ENCODE results near the gene SERPINA3.

DNA sequence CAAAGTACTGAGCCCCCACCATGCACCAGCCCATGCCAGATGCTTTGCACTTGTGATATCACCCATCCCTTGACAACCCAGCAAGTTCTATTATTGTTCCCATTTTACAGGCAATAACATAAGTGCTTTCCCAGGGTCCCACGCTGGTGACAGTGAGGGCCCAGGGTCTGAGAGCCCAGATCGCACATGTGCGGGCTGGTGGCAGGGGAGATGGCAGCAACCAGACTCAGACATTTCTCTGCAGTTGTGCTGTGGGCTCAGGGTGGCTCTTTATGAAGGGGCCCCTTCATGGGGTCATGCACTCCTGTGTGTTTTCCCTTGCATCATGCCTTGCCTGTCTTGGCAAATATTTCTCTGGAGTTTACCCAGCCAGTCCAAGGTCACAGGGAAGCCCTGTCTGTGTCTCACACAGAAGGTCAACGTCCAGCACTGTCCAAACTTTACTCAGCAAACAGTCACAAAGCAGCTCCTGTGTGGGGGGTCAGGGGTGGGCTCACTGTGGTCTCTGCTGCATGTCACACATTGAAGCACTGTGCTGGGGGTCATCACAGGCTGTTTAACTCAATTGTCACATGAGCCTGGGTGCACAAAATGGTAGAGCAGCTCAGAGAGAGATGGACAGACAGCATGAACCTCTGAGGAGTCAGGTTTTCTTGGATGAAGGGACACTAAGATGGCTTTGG is 18.3 kb upstream of the SERPINA3 start:
- no peak for TF ChIP-seq EZH2 (IDR thresholded peaks at IDR 0.05; ENCODE audit: borderline replicate concordance, low read length)
- TF ChIP-seq, protein P1, sequence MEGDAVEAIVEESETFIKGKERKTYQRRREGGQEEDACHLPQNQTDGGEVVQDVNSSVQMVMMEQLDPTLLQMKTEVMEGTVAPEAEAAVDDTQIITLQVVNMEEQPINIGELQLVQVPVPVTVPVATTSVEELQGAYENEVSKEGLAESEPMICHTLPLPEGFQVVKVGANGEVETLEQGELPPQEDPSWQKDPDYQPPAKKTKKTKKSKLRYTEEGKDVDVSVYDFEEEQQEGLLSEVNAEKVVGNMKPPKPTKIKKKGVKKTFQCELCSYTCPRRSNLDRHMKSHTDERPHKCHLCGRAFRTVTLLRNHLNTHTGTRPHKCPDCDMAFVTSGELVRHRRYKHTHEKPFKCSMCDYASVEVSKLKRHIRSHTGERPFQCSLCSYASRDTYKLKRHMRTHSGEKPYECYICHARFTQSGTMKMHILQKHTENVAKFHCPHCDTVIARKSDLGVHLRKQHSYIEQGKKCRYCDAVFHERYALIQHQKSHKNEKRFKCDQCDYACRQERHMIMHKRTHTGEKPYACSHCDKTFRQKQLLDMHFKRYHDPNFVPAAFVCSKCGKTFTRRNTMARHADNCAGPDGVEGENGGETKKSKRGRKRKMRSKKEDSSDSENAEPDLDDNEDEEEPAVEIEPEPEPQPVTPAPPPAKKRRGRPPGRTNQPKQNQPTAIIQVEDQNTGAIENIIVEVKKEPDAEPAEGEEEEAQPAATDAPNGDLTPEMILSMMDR (conservative IDR thresholded peaks at IDR 0.05 in 1 of 2, IDR thresholded peaks at IDR 0.05 in 1 of 2; ENCODE audit: extremely low read depth in 1 of 2, insufficient read depth in 1 of 2, low read depth in 1 of 2, low read length in 2 of 2), result no peak
